Activated CD8-positive, alpha-beta T cell treated with anti-CD3 and anti-CD28 coated beads, Interleukin-2, amount 10 ng/mL, durations not matched to agents 7 days and 5 days (primary cell): ENCODE measurements around the gene CPOX. TPM values are rescaled to one million over a fixed set of nuclear protein-coding genes. Genes with fewer than 3 reads are reported as not detected.

ENCODE experiments used
- ATAC-seq: fragments of 150-1000 bp; cut with Tn5 transposase; one replicate; pipeline ENCODE4 v1.10.0; 2021; ENCODE audit warnings: moderate library complexity
- CTCF ChIA-PET: fragments of 350-600 bp; sonication (Branson Sonifier 250); formaldehyde crosslinking; loops from one replicate; lab custom pipeline; 2021; ENCODE audit warnings: antibody characterized with exemption; lab: Charles Lee
- POLR2A ChIA-PET: fragments of 350-600 bp; sonication (Branson Sonifier 250); formaldehyde crosslinking; loops from one replicate; lab custom pipeline; 2021; ENCODE audit warnings: antibody characterized with exemption; lab: Charles Lee
- DNase-seq: peaks from one replicate; pipeline ENCODE4 v3.0.0-alpha.2; 2020
- H3K27ac Mint-ChIP-seq: one replicate; pipeline ENCODE4 v1.8.0; 2021; ENCODE audit warnings: mild to moderate bottlenecking, mixed read lengths
- H3K27me3 Mint-ChIP-seq: one replicate; pipeline ENCODE4 v1.8.0; 2021; ENCODE audit warnings: low read depth, mixed read lengths
- H3K36me3 Mint-ChIP-seq: one replicate; pipeline ENCODE4 v1.8.0; 2021; ENCODE audit warnings: low read depth, mixed read lengths
- H3K4me1 Mint-ChIP-seq: one replicate; pipeline ENCODE4 v1.8.0; 2021; ENCODE audit warnings: low read depth, mixed read lengths
- H3K4me3 Mint-ChIP-seq: one replicate; pipeline ENCODE4 v1.8.0; 2021; ENCODE audit warnings: mild to moderate bottlenecking, mixed read lengths
- H3K9me3 Mint-ChIP-seq: one replicate; pipeline ENCODE4 v1.8.0; 2022; ENCODE audit warnings: mixed read lengths; ENCODE audit not compliant: insufficient read depth
- total RNA-seq, 2 experiments: library from RNA; stranded (reverse); gene quantifications; one replicate each; pipeline ENCODE4 v1.2.3, GENCODE V29; 2021

The CPOX gene
- total RNA-seq, 2 experiments from 2014 or later, result 63.8 to 65.3 TPM

DNA sequence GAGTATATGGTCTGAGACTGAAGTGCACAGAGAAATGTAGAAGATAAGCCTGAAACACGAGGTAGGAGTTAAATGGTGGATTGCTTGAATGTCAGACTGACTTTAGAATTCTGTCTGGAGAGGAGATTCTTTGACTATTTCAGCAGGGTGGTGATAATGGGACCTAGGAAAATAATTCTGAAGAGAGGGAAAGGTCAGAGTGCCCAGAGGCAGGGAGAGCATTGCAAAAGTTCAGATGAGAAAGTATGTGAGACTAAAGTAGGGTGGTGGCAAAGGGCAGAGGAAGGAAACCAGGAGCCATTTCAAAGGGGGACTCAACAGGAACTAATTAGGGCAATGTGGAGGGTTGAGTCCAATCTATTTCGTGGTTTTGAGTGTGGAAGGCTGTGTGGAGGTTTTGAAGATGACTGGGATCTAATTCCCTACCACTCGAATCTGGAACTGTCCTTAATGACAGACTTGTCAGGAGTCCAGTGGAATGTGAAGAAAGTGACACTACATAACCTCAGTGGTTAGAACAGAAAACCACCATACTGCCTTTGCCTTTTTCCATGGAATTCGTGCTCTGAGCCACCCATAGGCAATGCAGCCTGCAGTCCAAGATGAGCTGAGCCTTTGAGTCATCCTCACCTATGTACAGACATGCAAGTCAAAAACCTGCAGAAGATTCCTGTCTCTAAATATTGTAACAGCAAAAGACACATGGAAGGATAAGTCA is 16.1 kb downstream of the CPOX start:
- POLR2A ChIA-PET, result interaction anchor here (1.1 kb wide), 1 partner anchor 16 kb away, joined by 3 read pairs; the partner anchor contains the start of gene CPOX
- peaks cover 63% of the 10 kb centered on the region for H3K4me1 Mint-ChIP-seq
- no peak for ATAC-seq

DNA sequence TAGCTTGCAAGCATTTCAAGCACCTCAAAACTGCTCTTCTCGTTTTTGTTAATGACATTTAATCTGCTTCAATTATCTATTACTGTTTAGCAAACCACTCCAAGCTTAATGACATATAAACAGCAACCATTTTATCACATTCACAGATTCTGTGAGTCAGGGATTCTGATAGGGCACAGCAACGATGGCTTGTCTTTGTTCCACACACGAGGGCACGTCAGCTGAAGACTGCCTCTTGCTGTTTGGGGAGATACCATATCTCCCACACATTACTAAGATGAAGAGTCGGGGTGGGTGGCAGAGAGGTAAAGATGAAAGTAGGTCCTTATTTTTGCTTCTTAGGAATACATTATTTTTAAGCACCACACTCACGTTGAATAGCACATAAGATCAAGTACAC is 19.3 kb downstream of the CPOX start:
- Mint-ChIP-seq H3K4me3 (no peak overlapping the region), H3K4me1 (peaks cover 68% of the 10 kb centered on the region), H3K27me3 (no peaks in the 10 kb centered on the region), H3K27ac (peak overlapping the region; percentile 27), H3K9me3 (no peaks in the 10 kb centered on the region), H3K36me3 (peaks cover 51% of the 10 kb centered on the region)
- CTCF ChIA-PET, result interaction anchor here (0.6 to 2.2 kb wide), 25 partner anchors 10 to 534 kb away, joined by 3 to 11 read pairs (median 4); partner anchors contain the start of genes CLDND1 and GPR15
- DNase-seq (no peak), ATAC-seq (no peak)
- POLR2A ChIA-PET, result interaction anchor here (0.6 to 5.1 kb wide), 8 partner anchors 10 to 55 kb away, joined by 3 to 63 read pairs (median 3); partner anchors contain the start of genes CLDND1 and CPOX

More for the DNA sequence above, 16.1 kb downstream of the CPOX start:
- no peak for DNase-seq
- H3K36me3 Mint-ChIP-seq, result peaks cover 60% of the 10 kb centered on the region
- H3K27me3 Mint-ChIP-seq, result no peaks in the 10 kb centered on the region
- H3K27ac Mint-ChIP-seq, result peak overlapping the region; percentile 56
- CTCF ChIA-PET, result no interaction called here
- H3K9me3 Mint-ChIP-seq, result no peaks in the 10 kb centered on the region
- H3K4me3 Mint-ChIP-seq, result no peak overlapping the region

DNA sequence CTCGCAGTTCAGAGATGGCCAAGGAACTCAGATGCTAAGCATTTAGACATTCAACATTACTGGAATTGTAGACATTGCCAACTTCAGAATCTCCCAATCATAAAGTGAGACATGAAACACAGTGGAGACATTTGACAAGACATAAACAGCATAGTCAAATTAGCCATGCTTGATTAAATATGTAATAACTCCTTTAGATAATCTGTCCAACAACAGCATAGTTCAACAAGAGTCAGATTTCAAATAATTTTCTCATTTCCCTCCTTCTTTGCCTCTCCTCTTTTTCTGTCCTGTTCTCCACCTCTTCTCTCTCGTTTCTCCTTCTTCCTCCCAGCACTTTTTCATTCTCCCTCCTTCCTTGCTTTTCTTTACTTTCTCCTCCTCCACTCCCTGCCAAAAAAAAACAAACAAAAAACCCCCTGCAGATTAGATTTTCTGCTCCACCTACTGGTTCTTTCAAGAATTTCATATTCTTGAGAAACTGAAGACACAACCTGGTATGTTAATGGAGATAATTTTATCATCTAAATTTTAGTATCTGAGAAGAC is 20.2 kb downstream of the CPOX start:
- Mint-ChIP-seq H3K27ac (peak overlapping the region; percentile 81), H3K36me3 (peaks cover 50% of the 10 kb centered on the region), H3K4me3 (peak overlapping the region; percentile 32), H3K9me3 (peaks cover 2% of the 10 kb centered on the region), H3K4me1 (peaks cover 68% of the 10 kb centered on the region), H3K27me3 (no peaks in the 10 kb centered on the region)
- ChIA-PET POLR2A (interaction anchor here (0.8 to 5.1 kb wide), 8 partner anchors 16 to 51 kb away, joined by 3 to 63 read pairs (median 4); partner anchors contain the start of genes CLDND1, CPOX and GPR15), CTCF (interaction anchor here (0.8 to 2.5 kb wide), 30 partner anchors 9 to 534 kb away, joined by 3 to 26 read pairs (median 4); partner anchors contain the start of genes CLDND1 and GPR15)
- DNase-seq (no peak), ATAC-seq (peak; percentile 59)

DNA sequence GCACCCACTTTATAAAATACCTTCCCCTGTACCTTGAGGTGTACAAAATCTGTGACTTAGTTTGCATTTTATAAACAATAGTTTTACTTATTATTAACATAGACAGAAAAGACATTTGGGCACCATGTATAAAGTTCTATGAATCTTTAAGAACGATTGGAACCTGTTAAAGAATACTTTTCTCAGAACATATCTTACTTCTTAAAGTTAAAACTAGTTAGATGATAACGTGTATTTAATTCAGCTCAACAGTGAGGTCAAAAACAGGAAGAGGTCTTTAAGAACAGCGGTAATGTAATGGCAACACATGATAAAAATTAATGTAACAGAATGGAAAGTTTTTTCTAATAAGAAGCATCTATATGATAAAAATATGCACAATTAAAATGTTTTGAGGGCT is 25.0 kb downstream of the CPOX start:
- DNase-seq (no peak), ATAC-seq (no peak)
- POLR2A ChIA-PET, result interaction anchor here (7.1 kb wide), 1 partner anchor 14 kb away, joined by 114 read pairs; no protein-coding TSS in a partner anchor
- H3K9me3 Mint-ChIP-seq, result peaks cover 3% of the 10 kb centered on the region
- H3K4me1 Mint-ChIP-seq, result peaks cover 82% of the 10 kb centered on the region
- CTCF ChIA-PET, result interaction anchor here (1.8 kb wide), 1 partner anchor 11 kb away, joined by 4 read pairs; no protein-coding TSS in a partner anchor
- no peak overlapping the region for H3K4me3 Mint-ChIP-seq
- peak overlapping the region; percentile 91 for H3K27ac Mint-ChIP-seq
- no peaks in the 10 kb centered on the region for H3K27me3 Mint-ChIP-seq
- peaks cover 33% of the 10 kb centered on the region for H3K36me3 Mint-ChIP-seq

DNA sequence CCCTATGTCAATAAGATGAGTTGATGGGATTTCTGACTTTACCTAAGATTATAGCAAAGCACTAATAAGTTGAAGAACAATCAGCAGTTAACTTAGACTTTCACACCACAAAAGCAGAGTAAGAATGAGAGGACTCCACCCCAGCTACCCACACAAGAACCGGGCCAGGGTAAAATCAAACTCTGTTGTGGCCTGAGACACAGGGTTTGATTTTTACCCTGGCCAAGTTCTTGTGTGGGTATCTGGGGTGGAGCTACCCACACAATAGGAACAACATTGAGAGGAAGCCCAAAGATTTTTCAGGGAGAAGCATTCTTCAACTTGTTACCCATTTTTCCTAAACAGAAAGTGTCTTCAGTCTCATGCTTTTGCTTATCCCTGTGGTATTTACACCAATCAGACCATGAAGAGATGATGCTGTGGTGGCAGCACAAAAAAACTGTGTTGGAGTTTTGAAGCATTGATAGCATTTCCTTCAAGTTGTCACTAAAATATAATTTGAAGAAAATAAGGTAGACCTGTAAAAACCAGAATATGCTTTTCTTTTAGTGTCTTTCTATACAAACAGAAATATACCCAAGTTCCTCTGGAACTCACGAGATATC is 25.6 kb downstream of the CPOX start:
- H3K36me3 Mint-ChIP-seq, result peaks cover 33% of the 10 kb centered on the region
- peak overlapping the region; percentile 53 for H3K4me3 Mint-ChIP-seq
- CTCF ChIA-PET, result interaction anchor here (1.8 kb wide), 1 partner anchor 10 kb away, joined by 4 read pairs; no protein-coding TSS in a partner anchor
- peak overlapping the region; percentile 91 for H3K27ac Mint-ChIP-seq
- peaks cover 82% of the 10 kb centered on the region for H3K4me1 Mint-ChIP-seq
- H3K27me3 Mint-ChIP-seq, result no peaks in the 10 kb centered on the region
- POLR2A ChIA-PET, result interaction anchor here (1.0 to 7.1 kb wide), 2 partner anchors 14 to 35 kb away, joined by 3 to 114 read pairs; no protein-coding TSS in a partner anchor
- DNase-seq (peak; percentile 53), ATAC-seq (peak; percentile 42)
- H3K9me3 Mint-ChIP-seq, result peaks cover 3% of the 10 kb centered on the region

GRCh38 chr3:98565843-98566242 is 27.6 kb downstream of the CPOX start:
- H3K27ac Mint-ChIP-seq, result peak overlapping the region; percentile 82
- peak overlapping the region; percentile 42 for H3K4me3 Mint-ChIP-seq
- H3K27me3 Mint-ChIP-seq, result no peaks in the 10 kb centered on the region
- DNase-seq, result no peak
- CTCF ChIA-PET, result interaction anchor here (1.2 to 3.0 kb wide), 6 partner anchors 8 to 35 kb away, joined by 3 to 11 read pairs (median 9); no protein-coding TSS in a partner anchor
- ATAC-seq, result no peak
- POLR2A ChIA-PET, result interaction anchor here (1.3 to 7.1 kb wide), 8 partner anchors 12 to 54 kb away, joined by 3 to 114 read pairs (median 12); partner anchors contain the start of genes CLDND1, CPOX and GPR15
- peaks cover 3% of the 10 kb centered on the region for H3K9me3 Mint-ChIP-seq
- H3K4me1 Mint-ChIP-seq, result peaks cover 85% of the 10 kb centered on the region
- H3K36me3 Mint-ChIP-seq, result peaks cover 30% of the 10 kb centered on the region

DNA sequence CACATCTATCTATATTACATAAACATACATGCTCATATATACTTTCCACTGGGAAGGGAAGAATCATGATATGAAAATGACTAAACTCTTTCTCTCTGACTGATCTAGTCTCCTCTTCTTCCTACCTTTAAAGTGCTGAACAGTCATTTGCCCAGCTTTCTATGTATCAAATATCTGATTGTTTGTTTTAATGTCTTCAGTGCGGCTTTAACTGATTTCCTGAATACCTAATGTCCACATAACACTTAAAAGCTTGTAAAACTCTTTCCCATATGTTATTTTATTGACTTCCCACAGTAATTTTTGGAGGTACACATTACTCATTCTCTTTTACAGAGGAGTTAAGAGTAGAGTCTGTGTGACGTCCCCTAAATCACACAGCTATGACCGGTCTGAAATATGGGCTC is 28.2 kb downstream of the CPOX start:
- Mint-ChIP-seq H3K9me3 (peaks cover 6% of the 10 kb centered on the region), H3K4me1 (peaks cover 87% of the 10 kb centered on the region), H3K27ac (peak overlapping the region; percentile 82), H3K36me3 (peaks cover 30% of the 10 kb centered on the region), H3K4me3 (peak overlapping the region; percentile 42), H3K27me3 (no peaks in the 10 kb centered on the region)
- ChIA-PET CTCF (interaction anchor here (0.9 to 3.0 kb wide), 8 partner anchors 7 to 35 kb away, joined by 3 to 11 read pairs (median 8); no protein-coding TSS in a partner anchor), POLR2A (interaction anchor here (1.3 to 7.1 kb wide), 10 partner anchors 11 to 53 kb away, joined by 3 to 114 read pairs (median 8); partner anchors contain the start of genes CLDND1, CPOX and GPR15)
- ATAC-seq (peak; percentile 13), DNase-seq (no peak)

DNA sequence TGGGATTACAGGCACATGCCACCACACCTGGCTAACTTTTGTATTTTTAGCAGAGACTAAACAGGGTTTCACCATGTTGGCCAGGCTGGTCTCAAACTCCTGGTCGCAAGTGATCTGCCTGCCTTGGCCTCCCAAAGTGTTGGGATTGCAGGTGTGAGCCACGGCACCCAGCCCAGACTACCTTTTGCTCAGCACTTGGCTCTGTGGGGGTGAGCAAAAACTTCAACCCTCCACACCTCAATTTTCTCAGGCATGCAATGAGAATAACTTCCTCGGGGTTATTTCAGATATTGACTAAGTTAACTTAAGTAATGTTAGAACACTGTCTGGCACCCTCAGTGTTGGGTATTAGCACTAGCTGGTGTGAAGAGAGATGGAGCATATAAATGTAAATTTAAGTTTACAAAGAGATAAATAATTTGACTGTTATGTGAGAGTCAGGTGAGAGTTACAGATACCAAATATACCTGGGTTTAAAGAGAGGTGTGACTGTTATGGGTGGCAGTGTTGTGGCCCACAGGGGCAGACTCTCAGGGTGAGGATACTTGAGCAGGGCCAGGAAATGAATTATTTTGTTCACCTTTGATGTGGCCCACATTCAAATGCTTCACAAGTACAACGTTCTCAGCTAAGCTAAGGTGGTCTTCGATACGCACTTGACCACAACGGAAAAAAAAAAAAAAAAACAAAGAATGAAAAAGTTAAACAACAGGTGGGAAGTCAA is 29.0 kb downstream of the CPOX start:
- DNase-seq (peak; percentile 69), ATAC-seq (peak; percentile 75)
- H3K27me3 Mint-ChIP-seq, result no peaks in the 10 kb centered on the region
- peak overlapping the region; percentile 96 for H3K27ac Mint-ChIP-seq
- peaks cover 14% of the 10 kb centered on the region for H3K9me3 Mint-ChIP-seq
- ChIA-PET CTCF (interaction anchor here (0.8 to 3.0 kb wide), 14 partner anchors 8 to 43 kb away, joined by 3 to 15 read pairs (median 6); partner anchors contain the start of gene CLDND1), POLR2A (interaction anchor here (0.9 to 7.1 kb wide), 15 partner anchors 10 to 52 kb away, joined by 3 to 114 read pairs (median 5); partner anchors contain the start of genes CLDND1, CPOX and GPR15)
- H3K4me1 Mint-ChIP-seq, result peaks cover 90% of the 10 kb centered on the region
- H3K4me3 Mint-ChIP-seq, result peak overlapping the region; percentile 67
- H3K36me3 Mint-ChIP-seq, result peaks cover 33% of the 10 kb centered on the region

- Mint-ChIP-seq H3K36me3 (peaks cover 33% of the 10 kb centered on the region), H3K27ac (peak overlapping the region; percentile 96), H3K4me1 (peaks cover 90% of the 10 kb centered on the region), H3K4me3 (peak overlapping the region; percentile 58), H3K9me3 (peaks cover 16% of the 10 kb centered on the region), H3K27me3 (no peaks in the 10 kb centered on the region)
- DNase-seq (no peak), ATAC-seq (peak; percentile 15)
- CTCF ChIA-PET, result interaction anchor here (0.8 to 3.0 kb wide), 10 partner anchors 9 to 42 kb away, joined by 3 to 15 read pairs (median 6); partner anchors contain the start of gene CLDND1
- POLR2A ChIA-PET, result interaction anchor here (0.7 to 7.1 kb wide), 13 partner anchors 10 to 49 kb away, joined by 3 to 114 read pairs (median 4); partner anchors contain the start of genes CLDND1, CPOX and GPR15
These were observed 29.6 kb downstream of the CPOX start for GRCh38 chr3:98563661-98564281.
